ENCODE results near the gene TMEM44.
"Not testable (repeated sequence)": the region's sequence is repeated elsewhere in the genome, so short reads cannot be mapped to it uniquely, and the experiment has no call there.

TMEM44 gene

GRCh38 chr3:194642769-194643168, 9.6 kb upstream of the TMEM44 start:
- no peak for DNase-seq (ENCODE audit: low read depth in 3 of 3)

GRCh38 chr3:194640829-194641228, 7.6 kb upstream of the TMEM44 start:
- no peak for DNase-seq (ENCODE audit: low read depth in 3 of 3)

GRCh38 chr3:194638991-194639605, 5.9 kb upstream of the TMEM44 start:
- DNase-seq (ENCODE audit: low read depth in 3 of 3), result no peak

- no peak for DNase-seq (ENCODE audit: low read depth in 3 of 3)
These were observed 4.6 kb upstream of the TMEM44 start for GRCh38 chr3:194637541-194638400.

GRCh38 chr3:194637066-194637465, 3.8 kb upstream of the TMEM44 start:
- DNase-seq (ENCODE audit: low read depth in 3 of 3), result no peak

- peak in 2 of 3 experiments; percentile 9 to 25 for DNase-seq (ENCODE audit: low read depth in 3 of 3)
These were observed 340 bp downstream of the TMEM44 start for GRCh38 chr3:194632809-194633348.

GRCh38 chr3:194632226-194632808, 902 bp downstream of the TMEM44 start:
- DNase-seq (ENCODE audit: low read depth in 3 of 3), result no peak

- DNase-seq (ENCODE audit: low read depth in 3 of 3), result no peak
These were observed 1.5 kb downstream of the TMEM44 start for GRCh38 chr3:194631696-194632095.

- DNase-seq (ENCODE audit: low read depth in 3 of 3), result not testable (repeated sequence)
These were observed 2.5 kb downstream of the TMEM44 start for GRCh38 chr3:194630681-194631080.

- DNase-seq (ENCODE audit: low read depth in 3 of 3), result no peak
These were observed 8.3 kb downstream of the TMEM44 start for GRCh38 chr3:194624956-194625355.

- DNase-seq (ENCODE audit: low read depth in 3 of 3), result no peak
These were observed 9.5 kb downstream of the TMEM44 start for GRCh38 chr3:194623449-194624290.

- no peak for DNase-seq (ENCODE audit: low read depth in 3 of 3)
These were observed 10.4 kb downstream of the TMEM44 start for GRCh38 chr3:194622621-194623340.

- no peak for DNase-seq (ENCODE audit: low read depth in 3 of 3)
These were observed 11.3 kb downstream of the TMEM44 start for GRCh38 chr3:194621947-194622346.

- DNase-seq (ENCODE audit: low read depth in 3 of 3), result no peak
These were observed 13.0 kb downstream of the TMEM44 start for GRCh38 chr3:194620196-194620595.

- no peak for DNase-seq (ENCODE audit: low read depth in 3 of 3)
These were observed 13.5 kb downstream of the TMEM44 start for GRCh38 chr3:194619741-194620140.

GRCh38 chr3:194618858-194619608, 14.2 kb downstream of the TMEM44 start:
- DNase-seq (ENCODE audit: low read depth in 3 of 3), result no peak

GRCh38 chr3:194617827-194618226, 15.4 kb downstream of the TMEM44 start:
- DNase-seq (ENCODE audit: low read depth in 3 of 3), result no peak

- DNase-seq (ENCODE audit: low read depth in 3 of 3), result no peak
These were observed 16.0 kb downstream of the TMEM44 start for GRCh38 chr3:194617143-194617671.

- no peak for DNase-seq (ENCODE audit: low read depth in 3 of 3)
These were observed 18.0 kb downstream of the TMEM44 start for GRCh38 chr3:194615226-194615625.

- DNase-seq (ENCODE audit: low read depth in 3 of 3), result no peak
These were observed 21.0 kb downstream of the TMEM44 start for GRCh38 chr3:194612221-194612620.

Measured in stimulated activated CD4-positive, alpha-beta T cell treated with anti-CD3 and anti-CD28 coated beads, TNF-alpha, amount 100 ng/mL, for 4 hours (primary cell).